ENCODE measurements around the gene TUBB1.
"Not testable (repeated sequence)": the region's sequence is repeated elsewhere in the genome, so short reads cannot be mapped to it uniquely, and the experiment has no call there.

TUBB1 gene

GRCh38 chr20:59040667-59041066 lies 21.4 kb downstream of the TUBB1 start:
- no peak for DNase-seq

GRCh38 chr20:59041487-59041886 lies 22.3 kb downstream of the TUBB1 start:
- not testable (repeated sequence) for DNase-seq

GRCh38 chr20:59042151-59042795 lies 23.0 kb downstream of the TUBB1 start, which contains the start of gene PRELID3B:
PRELID3B (minus strand) TSS chr20:59042786; CDS start chr20:59042730, 56 bp downstream.
- DNase-seq, result peak in 1 of 51 donors; percentile 58

GRCh38 chr20:59042796-59043631 lies 23.8 kb downstream of the TUBB1 start:
- DNase-seq, result peak; percentile 38 to 93 (median 84)

GRCh38 chr20:59043698-59044097 lies 24.5 kb downstream of the TUBB1 start:
- no peak for DNase-seq

GRCh38 chr20:59044295-59044694 lies 25.1 kb downstream of the TUBB1 start:
- DNase-seq, result no peak

- no peak for DNase-seq
These were observed 25.6 kb downstream of the TUBB1 start for GRCh38 chr20:59044796-59045195.

- DNase-seq, result no peak
These were observed 27.6 kb downstream of the TUBB1 start for GRCh38 chr20:59046862-59047261.

GRCh38 chr20:59047938-59048680 lies 28.9 kb downstream of the TUBB1 start:
- DNase-seq, result no peak

GRCh38 chr20:59048681-59049030 lies 29.4 kb downstream of the TUBB1 start:
- DNase-seq, result no peak

GRCh38 chr20:59050437-59050836 lies 31.2 kb downstream of the TUBB1 start:
- no peak for DNase-seq

GRCh38 chr20:59051666-59052185 lies 32.5 kb downstream of the TUBB1 start:
- no peak for DNase-seq

- DNase-seq, result no peak
These were observed 36.1 kb downstream of the TUBB1 start for GRCh38 chr20:59055302-59055701.

- DNase-seq, result no peak
These were observed 42.9 kb downstream of the TUBB1 start for GRCh38 chr20:59062081-59062480.

GRCh38 chr20:59063358-59064213 lies 44.4 kb downstream of the TUBB1 start:
- peak in 8 of 51 donors; percentile 5 to 30 (median 13) for DNase-seq

GRCh38 chr20:59064214-59064722 lies 45.0 kb downstream of the TUBB1 start:
- DNase-seq, result no peak

GRCh38 chr20:59068534-59068933 lies 49.3 kb downstream of the TUBB1 start:
- DNase-seq, result no peak

- no peak for DNase-seq
These were observed 49.8 kb downstream of the TUBB1 start for GRCh38 chr20:59069026-59069425.

- no peak for DNase-seq
These were observed 52.0 kb downstream of the TUBB1 start for GRCh38 chr20:59071216-59071615.

GRCh38 chr20:59073582-59073981 lies 54.4 kb downstream of the TUBB1 start:
- DNase-seq, result no peak

- no peak for DNase-seq
These were observed 55.2 kb downstream of the TUBB1 start for GRCh38 chr20:59074456-59074855.

All from hypothalamus (tissue), 51 donors.